HG02588 (cell line): ENCODE results near the gene PKP2.
"Not testable (repeated sequence)": the region's sequence is repeated elsewhere in the genome, so short reads cannot be mapped to it uniquely, and the experiment has no call there.

ENCODE experiments used
- ATAC-seq: cut with Tn5 transposase; IDR thresholded peaks from one replicate; pipeline ENCODE4 v1.9.1; 2021; ENCODE audit warnings: mild to moderate bottlenecking, moderate library complexity; ENCODE audit not compliant: unreplicated experiment

PKP2 gene

DNA sequence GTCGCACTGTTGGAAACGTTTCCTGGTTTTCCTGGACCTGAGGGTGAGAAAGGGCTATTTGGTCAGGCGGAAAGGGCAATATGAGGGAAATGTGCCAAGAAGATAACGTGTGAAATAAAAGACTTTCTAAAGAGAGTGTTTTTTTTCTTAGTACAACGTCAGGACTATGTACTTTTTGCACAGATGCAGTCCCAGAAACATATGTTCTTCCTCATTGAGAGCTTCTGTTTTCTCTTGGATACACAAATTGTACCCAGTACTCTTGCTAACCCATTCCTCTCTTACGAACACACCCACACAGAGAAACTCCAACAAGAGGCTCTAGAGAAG is 669 bp upstream of the PKP2 start:
- ATAC-seq, result no peak

DNA sequence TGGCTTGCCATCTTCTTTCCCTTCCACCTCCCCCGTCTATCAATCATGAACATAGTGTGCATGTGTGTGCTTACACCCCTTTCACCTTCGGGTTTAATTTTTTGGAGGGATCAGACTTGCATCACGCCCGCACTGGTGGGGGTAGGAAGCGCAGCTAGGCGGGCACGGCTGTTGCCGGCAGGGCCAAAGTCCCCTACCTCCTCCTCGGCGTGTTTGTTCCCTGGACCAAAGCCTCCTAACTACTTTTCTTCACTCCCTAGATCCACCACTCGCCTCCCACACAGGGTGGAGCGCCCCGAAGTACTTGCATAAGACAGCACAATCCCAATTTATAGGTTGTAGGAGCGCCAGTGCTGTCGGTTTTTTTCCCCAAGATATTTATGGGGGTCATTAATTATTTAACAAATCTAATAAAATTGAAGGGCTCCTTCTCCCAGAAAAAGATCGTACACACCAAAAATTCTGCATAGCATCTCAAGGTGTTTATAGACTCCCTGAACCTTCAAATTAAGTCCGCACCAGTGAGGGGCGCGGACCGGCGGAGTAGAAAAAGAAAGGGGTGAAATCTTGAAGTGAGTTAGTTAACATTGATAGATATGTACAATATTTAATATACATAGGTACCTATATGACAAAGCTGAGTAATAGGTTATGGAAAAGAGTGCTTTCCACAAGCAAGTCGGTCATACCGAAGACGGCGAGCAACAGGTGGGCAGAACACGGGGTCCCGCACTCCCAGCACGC is 717 bp downstream of the PKP2 start:
- no peak for ATAC-seq

GRCh38 chr12:32894566-32894965 is 2.0 kb downstream of the PKP2 start:
- no peak for ATAC-seq

- ATAC-seq, result no peak
Measured at GRCh38 chr12:32893458-32893857, 3.1 kb downstream of the PKP2 start.

GRCh38 chr12:32893043-32893442 is 3.5 kb downstream of the PKP2 start:
- ATAC-seq, result no peak

- ATAC-seq, result not testable (repeated sequence)
Measured at GRCh38 chr12:32892369-32892768, 4.2 kb downstream of the PKP2 start.

- ATAC-seq, result no peak
Measured at GRCh38 chr12:32891956-32892355, 4.6 kb downstream of the PKP2 start.

- no peak for ATAC-seq
Measured at GRCh38 chr12:32891526-32891925, 5.1 kb downstream of the PKP2 start.

DNA sequence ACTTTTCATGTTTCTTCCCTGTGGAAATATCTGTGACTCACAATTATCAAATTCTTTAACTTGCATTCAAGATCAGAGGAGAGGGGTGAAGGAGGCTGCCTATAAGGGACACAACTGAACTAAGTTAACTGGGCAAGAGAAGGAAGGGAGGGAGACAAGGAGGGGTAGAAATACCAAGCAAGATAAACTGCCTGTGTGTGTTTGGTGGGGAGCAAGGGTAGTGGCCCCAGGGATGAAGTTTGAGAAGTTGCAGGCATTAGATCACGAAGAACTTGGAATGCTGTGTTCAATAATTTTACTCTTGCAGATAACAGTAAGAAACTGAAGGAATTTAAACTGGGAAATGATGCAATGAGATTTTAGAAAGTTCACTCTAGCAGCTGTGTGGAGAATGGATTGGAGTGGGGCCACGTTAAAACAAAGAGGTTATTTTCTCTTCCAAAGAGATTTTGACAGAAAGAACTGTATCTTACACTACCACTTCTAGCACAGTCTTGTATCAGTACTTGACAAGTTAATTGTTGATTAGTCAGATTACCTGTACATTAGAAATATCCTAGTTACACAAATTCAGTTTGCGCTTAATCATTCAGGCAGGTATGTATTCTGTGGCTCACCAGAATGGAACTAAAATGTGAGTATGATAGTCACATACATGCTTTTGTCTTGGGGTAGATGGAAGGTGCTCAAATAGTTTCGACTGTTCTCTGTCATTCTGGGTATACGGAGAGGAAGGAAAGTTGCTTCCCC is 7.4 kb downstream of the PKP2 start:
- no peak for ATAC-seq

DNA sequence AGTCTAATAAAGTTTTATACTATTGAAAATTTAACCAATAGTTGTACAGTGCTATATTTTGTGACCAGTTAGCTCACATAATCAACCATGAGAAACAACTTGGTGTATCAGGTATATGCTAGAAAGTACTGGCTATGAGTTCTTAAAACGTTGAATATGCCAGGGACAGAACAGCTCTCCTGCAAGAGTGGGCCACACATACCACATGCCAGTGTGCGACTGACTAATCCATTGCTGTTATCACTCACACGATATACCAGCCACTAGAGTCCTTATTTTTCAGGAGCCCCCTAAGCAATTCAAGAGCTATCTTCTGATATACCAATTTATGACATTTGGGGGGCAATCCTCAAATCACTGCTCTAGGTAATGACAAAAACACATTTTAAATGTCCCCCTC is 9.5 kb downstream of the PKP2 start:
- ATAC-seq, result no peak

DNA sequence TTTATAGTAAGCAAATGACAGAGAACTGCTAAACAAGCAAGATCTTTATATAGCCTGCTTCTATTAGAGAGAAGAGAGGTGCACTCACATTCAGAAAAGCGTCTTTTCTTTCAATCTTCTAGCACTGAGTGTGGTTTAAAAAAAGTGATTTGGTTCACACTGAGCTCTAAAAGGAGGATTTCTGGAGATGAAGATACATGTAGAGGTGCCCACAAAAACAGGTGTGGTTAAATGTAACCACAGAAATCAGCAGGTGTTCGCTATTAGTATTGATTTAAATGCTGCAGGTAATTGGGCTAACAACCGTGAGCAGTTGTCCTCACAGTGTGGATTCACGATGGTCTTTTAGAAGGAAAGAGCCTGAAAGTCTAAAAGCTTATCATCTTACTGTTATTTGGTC is 10.7 kb downstream of the PKP2 start:
- ATAC-seq, result no peak

DNA sequence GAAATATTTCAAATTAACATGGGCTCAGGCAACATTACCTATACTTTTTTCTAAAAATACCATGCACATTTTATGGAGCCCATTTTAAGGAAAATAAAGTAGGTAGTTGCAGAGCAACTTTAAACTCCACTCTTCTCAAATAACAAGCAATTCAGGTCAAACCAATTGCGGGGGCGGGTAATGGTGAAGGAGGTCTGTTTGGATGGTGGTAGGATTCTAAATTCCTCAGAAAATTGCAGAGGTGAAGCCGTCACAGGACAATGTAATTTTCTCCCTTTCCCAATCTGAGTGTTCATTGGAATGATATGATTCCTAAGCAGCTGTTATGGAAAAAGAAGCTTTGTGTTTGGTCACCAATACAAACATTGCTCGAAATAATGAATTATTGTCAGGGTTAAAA is 11.6 kb downstream of the PKP2 start:
- no peak for ATAC-seq

- no peak for ATAC-seq
Measured at GRCh38 chr12:32881702-32882101, 14.9 kb downstream of the PKP2 start.

- no peak for ATAC-seq
Measured at GRCh38 chr12:32881107-32881506, 15.5 kb downstream of the PKP2 start.

GRCh38 chr12:32879066-32879465 is 17.5 kb downstream of the PKP2 start:
- not testable (repeated sequence) for ATAC-seq

- no peak for ATAC-seq
Measured at GRCh38 chr12:32877601-32878459, 18.7 kb downstream of the PKP2 start.

DNA sequence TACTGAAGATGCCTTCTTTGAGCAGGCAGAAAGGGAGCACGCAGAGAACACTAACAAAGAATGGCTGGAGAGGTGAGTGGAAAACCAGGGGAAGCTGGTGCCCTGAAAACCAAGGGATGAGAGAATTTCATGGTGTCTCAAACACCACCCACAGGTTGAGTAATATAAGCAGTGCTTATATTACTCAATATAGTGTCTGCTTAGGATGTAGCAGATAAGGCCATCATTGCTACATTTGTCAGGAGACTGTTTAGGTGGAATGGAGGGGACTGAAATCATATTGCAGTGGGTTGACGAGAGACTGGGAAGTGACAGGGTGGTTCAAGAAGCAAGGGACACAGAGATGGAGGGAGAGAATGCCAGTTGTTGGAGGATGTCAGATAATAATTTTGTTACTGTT is 20.6 kb downstream of the PKP2 start:
- ATAC-seq, result no peak

DNA sequence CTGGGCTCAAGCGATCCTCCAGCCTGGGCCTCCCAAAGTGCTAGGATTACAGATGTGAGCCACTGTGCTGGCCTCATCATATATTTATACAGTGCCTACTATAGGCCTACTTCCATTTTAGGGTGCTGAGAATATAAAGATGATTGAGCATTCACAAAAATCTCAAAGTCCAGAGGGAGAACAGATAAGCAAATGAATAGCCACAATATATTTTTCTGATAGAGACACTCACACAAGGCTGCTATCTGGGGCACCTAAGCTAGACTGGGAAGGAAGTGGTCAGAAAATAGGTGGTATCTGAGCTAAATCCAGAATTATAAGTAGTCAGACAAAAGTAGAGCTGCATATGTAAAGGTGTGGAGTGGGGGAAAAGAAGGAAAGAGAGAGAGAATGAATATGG is 21.6 kb downstream of the PKP2 start:
- no peak for ATAC-seq

GRCh38 chr12:32874078-32874477 is 22.5 kb downstream of the PKP2 start:
- no peak for ATAC-seq

GRCh38 chr12:32872416-32872815 is 24.2 kb downstream of the PKP2 start:
- ATAC-seq, result not testable (repeated sequence)

GRCh38 chr12:32870716-32871115 is 25.9 kb downstream of the PKP2 start:
- no peak for ATAC-seq

DNA sequence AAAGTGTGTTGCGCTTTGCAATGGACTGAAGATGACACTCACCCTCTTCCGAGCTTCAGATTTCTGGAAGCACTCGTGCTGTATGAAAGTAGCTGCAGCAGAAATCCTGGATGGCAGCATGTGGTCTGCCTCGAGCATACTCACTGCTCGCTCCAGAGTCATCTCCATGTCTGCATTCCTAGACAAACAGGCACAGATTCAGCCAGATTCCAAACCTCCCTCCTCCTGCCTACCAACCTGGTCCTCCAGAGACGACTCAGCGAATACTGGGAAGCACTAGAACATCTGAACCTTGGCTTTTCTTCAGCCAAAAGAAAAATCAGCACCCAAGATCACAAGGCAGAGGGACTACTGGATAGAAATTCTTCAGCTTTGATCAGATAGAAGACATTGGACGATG is 27.7 kb downstream of the PKP2 start:
- ATAC-seq, result no peak
